Lung (tissue), 12 donors: Measurements from ENCODE around the gene COPG2. TPM values are rescaled to one million over a fixed set of nuclear protein-coding genes. Genes with fewer than 3 reads are reported as not detected.

Experiments used
- ATAC-seq: fragments of 200-7000 bp; cut with Tn5 transposase; one replicate; pipeline ENCODE4 v1.9.1; 2020; ENCODE audit warnings: moderate number of reproducible peaks; ENCODE audit not compliant: insufficient read depth, low FRiP score
- DNase-seq, 3 donors: peaks; one replicate each; pipeline ENCODE4 v3.0.0-alpha.2; 2013 to 2017
- H3K27ac ChIP-seq, 2 donors: one replicate each; pipeline ENCODE4 v1.5.1; 2013; ENCODE audit warnings: mild to moderate bottlenecking in 2 of 2, moderate library complexity in 2 of 2, control low read depth in 1 of 2, inconsistent platforms in 1 of 2, low read depth in 1 of 2, low read length in 1 of 2
- H3K27me3 ChIP-seq, 3 donors: one replicate each; pipeline ENCODE4 v1.5.1; 2013; ENCODE audit warnings: low read length in 2 of 3; ENCODE audit not compliant: control insufficient read depth in 3 of 3, insufficient read depth in 3 of 3
- H3K36me3 ChIP-seq, 4 donors: one replicate each; pipeline ENCODE4 v1.5.1; 2013; ENCODE audit warnings: low read length in 4 of 4, mild to moderate bottlenecking in 1 of 4, moderate library complexity in 1 of 4; ENCODE audit not compliant: control insufficient read depth in 4 of 4, insufficient read depth in 4 of 4
- H3K4me1 ChIP-seq, 5 donors: one replicate each; pipeline ENCODE4 v1.5.1; 2013; ENCODE audit warnings: low read length in 5 of 5, mild to moderate bottlenecking in 2 of 5, moderate library complexity in 1 of 5; ENCODE audit not compliant: control insufficient read depth in 5 of 5, insufficient read depth in 5 of 5
- H3K4me3 ChIP-seq: one replicate; pipeline ENCODE4 v1.5.1; 2013; ENCODE audit warnings: mild to moderate bottlenecking, control low read depth, moderate library complexity
- H3K9ac ChIP-seq, 2 donors: one replicate each; pipeline ENCODE4 v1.5.1; 2013; ENCODE audit warnings: low read length in 2 of 2, control low read depth in 1 of 2; ENCODE audit not compliant: insufficient read depth in 1 of 2
- H3K9me3 ChIP-seq, 4 donors: one replicate each; pipeline ENCODE4 v1.5.1; 2013; ENCODE audit warnings: low read length in 3 of 4, mild to moderate bottlenecking in 1 of 4, moderate library complexity in 1 of 4; ENCODE audit not compliant: control insufficient read depth in 4 of 4, insufficient read depth in 3 of 4
- WGBS, 2 donors: extraction: QIAGEN DNeasy Blood & Tissue Kit; methylation state at CpG; one replicate each; pipeline ENCODE4 v1.1.7; 2013; 5-methylcytosine and 5-hydroxymethylcytosine counted together
- polyA plus RNA-seq, 2 donors: library from polyadenylated mRNA; stranded (reverse); fragments of 200-250 nt; gene quantifications; one replicate each; pipeline ENCODE4 v1.2.1, GENCODE V29; 2013
- total RNA-seq, 2 donors: library from RNA; depleted of rRNA in 1 of 2; stranded (reverse); fragments of >200 nt in 1 of 2; gene quantifications; one replicate each; pipeline ENCODE4 v1.2.1, GENCODE V29; 2014 to 2021
- TF ChIP-seq, protein P1 (sequence below): IDR thresholded peaks from 2 replicates; pipeline ENCODE4 v1.5.1; 2012; ENCODE audit warnings: mild to moderate bottlenecking; ENCODE audit errors: control extremely low read depth, extremely low read depth
- donor health status: control.
- donor health status: control.
- donor health status: Bipolar disorder and iron deficiency.
- donor health status: healthy.
- donor health status: DM: yes; HTN: yes; CAD: no.

The COPG2 gene
- total and polyA plus RNA-seq, 4 donors: 8.9 to 29.3 (median 16.8) TPM

DNA sequence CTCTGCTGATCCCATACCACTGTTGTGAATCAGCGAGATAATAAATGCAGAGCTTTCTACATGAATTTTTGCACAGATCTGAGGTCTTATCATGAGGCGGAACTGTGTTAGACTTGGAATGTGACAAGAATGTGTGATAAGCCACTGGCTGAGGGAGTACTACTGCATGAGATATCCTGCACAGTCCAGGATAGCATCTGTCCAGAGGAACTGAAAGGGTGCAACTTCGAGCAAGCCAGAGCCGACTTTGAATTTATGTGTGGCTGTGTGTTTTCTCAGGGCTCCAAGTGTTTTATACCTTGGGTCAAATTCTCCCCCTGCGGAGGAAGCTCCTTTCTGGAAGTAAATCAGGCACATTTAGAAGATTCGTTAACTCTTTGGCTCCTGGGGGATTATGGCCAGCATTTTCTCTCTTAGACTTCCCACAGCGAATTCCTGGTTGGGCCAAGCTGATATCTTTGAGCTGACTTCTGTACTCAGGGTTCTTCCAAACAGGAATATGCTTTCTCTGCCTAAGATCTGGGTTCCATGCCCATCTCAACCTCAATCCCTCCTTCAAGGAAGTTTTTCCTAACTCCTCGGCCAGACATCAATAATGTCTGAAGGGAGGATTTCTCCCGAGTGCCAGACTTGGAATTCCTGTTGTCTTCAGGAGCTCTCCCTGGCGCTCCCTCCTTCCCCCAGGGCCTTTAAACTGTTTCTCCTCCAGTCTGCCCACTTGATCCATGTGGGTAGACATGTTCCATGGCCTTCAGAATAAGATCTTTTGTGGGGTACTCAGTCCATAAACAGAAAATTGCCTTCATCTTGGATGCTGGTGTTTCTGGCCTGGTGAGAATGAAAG, 179.2 kb downstream of the COPG2 start:
- peak overlapping the region in 1 of 2 donors; percentile 88 for H3K9ac ChIP-seq
- peaks cover 0 to 54% (median 24%) of the 10 kb centered on the region in 5 donors for H3K4me1 ChIP-seq
- DNase-seq: peak; percentile 30 to 71 (median 65)
- WGBS, 2 donors: 70 to 77% methylated on average over 10 of the region's 10 CpGs
- H3K9me3 ChIP-seq: peaks cover 0 to 5% (median 0%) of the 10 kb centered on the region in 4 donors
- no peak for ATAC-seq
- TF ChIP-seq, protein P1, sequence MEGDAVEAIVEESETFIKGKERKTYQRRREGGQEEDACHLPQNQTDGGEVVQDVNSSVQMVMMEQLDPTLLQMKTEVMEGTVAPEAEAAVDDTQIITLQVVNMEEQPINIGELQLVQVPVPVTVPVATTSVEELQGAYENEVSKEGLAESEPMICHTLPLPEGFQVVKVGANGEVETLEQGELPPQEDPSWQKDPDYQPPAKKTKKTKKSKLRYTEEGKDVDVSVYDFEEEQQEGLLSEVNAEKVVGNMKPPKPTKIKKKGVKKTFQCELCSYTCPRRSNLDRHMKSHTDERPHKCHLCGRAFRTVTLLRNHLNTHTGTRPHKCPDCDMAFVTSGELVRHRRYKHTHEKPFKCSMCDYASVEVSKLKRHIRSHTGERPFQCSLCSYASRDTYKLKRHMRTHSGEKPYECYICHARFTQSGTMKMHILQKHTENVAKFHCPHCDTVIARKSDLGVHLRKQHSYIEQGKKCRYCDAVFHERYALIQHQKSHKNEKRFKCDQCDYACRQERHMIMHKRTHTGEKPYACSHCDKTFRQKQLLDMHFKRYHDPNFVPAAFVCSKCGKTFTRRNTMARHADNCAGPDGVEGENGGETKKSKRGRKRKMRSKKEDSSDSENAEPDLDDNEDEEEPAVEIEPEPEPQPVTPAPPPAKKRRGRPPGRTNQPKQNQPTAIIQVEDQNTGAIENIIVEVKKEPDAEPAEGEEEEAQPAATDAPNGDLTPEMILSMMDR: no peak
- no peak overlapping the region for H3K4me3 ChIP-seq
- H3K27me3 ChIP-seq: no peaks in the 10 kb centered on the region
- no peak overlapping the region for H3K27ac ChIP-seq
- peaks cover 0 to 9% (median 0%) of the 10 kb centered on the region in 4 donors for H3K36me3 ChIP-seq

DNA sequence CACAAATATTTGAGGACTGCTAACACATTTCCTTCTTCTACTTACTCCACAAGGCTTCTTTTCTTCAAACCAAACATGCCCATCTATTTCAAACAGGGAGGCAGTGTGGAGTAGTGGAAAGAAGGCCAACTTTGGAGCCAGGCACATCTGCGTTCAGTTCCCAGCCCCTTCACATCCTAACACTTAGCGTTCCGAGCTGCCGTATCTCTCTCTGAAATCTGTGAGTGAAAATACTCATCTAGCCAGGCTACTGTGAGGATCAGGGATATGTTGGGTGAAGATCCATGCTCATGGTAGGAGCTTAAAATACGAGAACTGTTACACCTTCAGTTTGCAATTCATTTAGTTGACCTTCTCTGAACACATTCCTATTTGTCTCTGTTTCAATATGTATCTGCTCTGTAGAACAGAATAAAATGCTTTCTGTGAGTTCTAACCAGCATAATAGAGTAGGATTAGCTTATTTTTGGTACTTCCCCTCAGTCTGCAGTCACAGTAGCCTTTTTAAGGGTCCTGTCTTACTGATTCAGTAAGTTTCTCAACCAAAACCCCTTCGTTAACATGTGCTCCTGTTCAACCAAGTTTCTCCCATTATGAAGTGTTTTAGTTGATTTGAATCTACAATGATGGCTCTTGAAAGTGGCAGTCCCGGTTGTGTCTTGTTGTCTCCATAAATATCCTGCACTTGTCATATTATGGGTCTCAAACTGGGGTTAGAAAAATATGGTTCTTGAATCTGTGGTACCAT, 180.0 kb downstream of the COPG2 start:
- Histone ChIP-seq H3K27me3 (no peaks in the 10 kb centered on the region), H3K4me3 (no peak overlapping the region), H3K9me3 (peaks cover 0 to 5% (median 0%) of the 10 kb centered on the region in 4 donors), H3K27ac (peak overlapping the region in 1 of 2 donors; percentile 52), H3K9ac (peak overlapping the region in 1 of 2 donors; percentile 88), H3K4me1 (peaks cover 0 to 48% (median 21%) of the 10 kb centered on the region in 5 donors), H3K36me3 (peaks cover 0 to 9% (median 0%) of the 10 kb centered on the region in 4 donors)
- WGBS, 2 donors: 74 to 81% methylated on average over 7 of the region's 7 CpGs
- ATAC-seq: no peak
- peak in 1 of 3 donors; percentile 68 for DNase-seq
- TF ChIP-seq, protein P1: no peak

DNA sequence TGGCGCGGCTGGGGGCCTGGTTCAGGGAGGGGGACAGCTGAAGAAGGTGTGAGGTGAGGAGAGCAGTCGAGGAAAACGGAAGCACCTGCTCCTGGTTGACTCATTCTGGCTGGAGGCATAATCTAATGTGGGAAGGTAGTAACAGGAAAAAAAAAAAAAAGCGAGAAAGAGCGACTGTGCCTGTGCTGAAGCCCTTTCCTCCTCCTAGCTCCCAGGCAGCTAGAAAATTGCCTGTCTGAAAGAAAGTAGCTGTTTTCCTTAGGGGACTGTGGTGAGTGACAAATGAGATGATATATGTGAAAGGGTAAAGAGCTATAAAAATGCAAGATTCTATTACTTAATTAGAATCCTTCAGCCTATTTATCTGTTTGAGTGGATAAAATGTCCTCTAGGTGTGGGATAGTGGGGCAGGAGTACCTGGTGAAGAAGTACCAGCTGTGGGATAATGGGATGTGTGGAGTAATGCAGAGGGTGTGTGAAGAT, 181.6 kb downstream of the COPG2 start:
- DNase-seq (peak in 2 of 3 donors; percentile 47 to 50), ATAC-seq (peak; percentile 24)
- H3K36me3 ChIP-seq: no peaks in the 10 kb centered on the region
- H3K9me3 ChIP-seq: no peaks in the 10 kb centered on the region
- peak overlapping the region in 1 of 2 donors; percentile 3 for H3K27ac ChIP-seq
- H3K4me3 ChIP-seq: peak overlapping the region; percentile 31
- H3K4me1 ChIP-seq: peaks cover 0 to 48% (median 21%) of the 10 kb centered on the region in 5 donors
- peak overlapping the region; percentile 72 to 79 for H3K9ac ChIP-seq
- no peaks in the 10 kb centered on the region for H3K27me3 ChIP-seq
- WGBS, 2 donors: 13 to 22% methylated on average over 5 to 6 of the region's 6 CpGs
- TF ChIP-seq, protein P1: no peak
